ENCODE data around the gene ACAP3. TPM values are rescaled to one million over a fixed set of nuclear protein-coding genes. Genes with fewer than 3 reads are reported as not detected.

ACAP3 gene
- total and polyA plus RNA-seq, 2 experiments from 2014 or later, result 8.1 to 31.9 TPM

GRCh38 chr1:1286313-1287261 lies 21.1 kb downstream of the ACAP3 start:
- H3K4me3 Mint-ChIP-seq, result no peak overlapping the region
- Histone ChIP-seq H3K4me1 (ENCODE audit: insufficient read depth) (no peaks in the 10 kb centered on the region), H3F3A (replicated peaks; ENCODE audit: low read depth) (no peaks in the 10 kb centered on the region), H3K27ac (ENCODE audit: low read depth) (no peak overlapping the region), H3K36me3 (ENCODE audit: insufficient read depth) (no peaks in the 10 kb centered on the region), H3K9me2 (ENCODE audit: insufficient read depth) (no peaks in the 10 kb centered on the region), H3K4me2 (no peak overlapping the region), H3K27me3 (ENCODE audit: insufficient read depth) (no peaks in the 10 kb centered on the region), H3K79me2 (replicated peaks; ENCODE audit: insufficient read depth) (no peaks in the 10 kb centered on the region), H4K20me1 (replicated peaks; ENCODE audit: insufficient read depth) (no peaks in the 10 kb centered on the region), H3K4me3 (no peak overlapping the region), H2AFZ (no peak overlapping the region)
- peaks cover 3% of the 10 kb centered on the region; the same call in 2 of the 3 replicates for H3K9me3 Mint-ChIP-seq
- no peak overlapping the region for H3K27ac Mint-ChIP-seq
- ATAC-seq, result no peak
- peaks cover 10% of the 10 kb centered on the region for H3K27me3 Mint-ChIP-seq (ENCODE audit: insufficient read depth, low read depth, poor library complexity)
- H3K4me1 Mint-ChIP-seq, result no peaks in the 10 kb centered on the region; the same call in 2 of the 3 replicates
- H3K36me3 Mint-ChIP-seq (ENCODE audit: low read depth), result no peaks in the 10 kb centered on the region
- DNase-seq (ENCODE audit: low spot score), result no peak
- TF ChIP-seq EZH2phosphoT487 (IDR thresholded peaks at IDR 0.05; ENCODE audit: unreplicated experiment) (no peak), ETS1 (IDR thresholded peaks at IDR 0.05) (no peak), ZNF462 (CRISPR knock-in tag; IDR thresholded peaks at IDR 0.05) (no peak)
- TF ChIP-seq, protein P1, sequence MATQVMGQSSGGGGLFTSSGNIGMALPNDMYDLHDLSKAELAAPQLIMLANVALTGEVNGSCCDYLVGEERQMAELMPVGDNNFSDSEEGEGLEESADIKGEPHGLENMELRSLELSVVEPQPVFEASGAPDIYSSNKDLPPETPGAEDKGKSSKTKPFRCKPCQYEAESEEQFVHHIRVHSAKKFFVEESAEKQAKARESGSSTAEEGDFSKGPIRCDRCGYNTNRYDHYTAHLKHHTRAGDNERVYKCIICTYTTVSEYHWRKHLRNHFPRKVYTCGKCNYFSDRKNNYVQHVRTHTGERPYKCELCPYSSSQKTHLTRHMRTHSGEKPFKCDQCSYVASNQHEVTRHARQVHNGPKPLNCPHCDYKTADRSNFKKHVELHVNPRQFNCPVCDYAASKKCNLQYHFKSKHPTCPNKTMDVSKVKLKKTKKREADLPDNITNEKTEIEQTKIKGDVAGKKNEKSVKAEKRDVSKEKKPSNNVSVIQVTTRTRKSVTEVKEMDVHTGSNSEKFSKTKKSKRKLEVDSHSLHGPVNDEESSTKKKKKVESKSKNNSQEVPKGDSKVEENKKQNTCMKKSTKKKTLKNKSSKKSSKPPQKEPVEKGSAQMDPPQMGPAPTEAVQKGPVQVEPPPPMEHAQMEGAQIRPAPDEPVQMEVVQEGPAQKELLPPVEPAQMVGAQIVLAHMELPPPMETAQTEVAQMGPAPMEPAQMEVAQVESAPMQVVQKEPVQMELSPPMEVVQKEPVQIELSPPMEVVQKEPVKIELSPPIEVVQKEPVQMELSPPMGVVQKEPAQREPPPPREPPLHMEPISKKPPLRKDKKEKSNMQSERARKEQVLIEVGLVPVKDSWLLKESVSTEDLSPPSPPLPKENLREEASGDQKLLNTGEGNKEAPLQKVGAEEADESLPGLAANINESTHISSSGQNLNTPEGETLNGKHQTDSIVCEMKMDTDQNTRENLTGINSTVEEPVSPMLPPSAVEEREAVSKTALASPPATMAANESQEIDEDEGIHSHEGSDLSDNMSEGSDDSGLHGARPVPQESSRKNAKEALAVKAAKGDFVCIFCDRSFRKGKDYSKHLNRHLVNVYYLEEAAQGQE (IDR thresholded peaks at IDR 0.05; ENCODE audit: unreplicated experiment), result no peak

Data from GM23338 (cell line).